GM18520 (cell line): ENCODE data around the gene SLC37A1.

Source experiments
- ATAC-seq: cut with Tn5 transposase; IDR thresholded peaks from one replicate; pipeline ENCODE4 v1.9.1; 2021; ENCODE audit not compliant: unreplicated experiment

The SLC37A1 gene

DNA sequence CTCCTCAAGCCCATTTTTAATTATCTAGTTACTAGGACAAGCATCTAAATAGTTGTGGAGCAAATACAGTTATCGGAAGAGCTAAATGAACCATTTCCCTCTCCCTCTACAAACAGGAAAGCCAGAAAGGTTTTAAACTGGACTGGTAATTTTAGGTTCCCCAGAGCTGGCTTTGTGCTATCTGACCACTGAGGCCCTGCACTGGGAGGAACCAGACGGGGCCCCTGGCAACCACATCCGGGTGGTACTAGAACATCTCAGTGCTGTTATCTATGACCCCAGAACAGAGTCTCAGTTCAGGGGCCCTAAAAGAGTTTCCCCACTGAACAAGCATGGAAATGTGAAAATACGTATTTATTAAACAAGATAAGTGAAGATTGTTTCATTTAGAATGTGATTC is 9.9 kb upstream of the SLC37A1 start:
- no peak for ATAC-seq

DNA sequence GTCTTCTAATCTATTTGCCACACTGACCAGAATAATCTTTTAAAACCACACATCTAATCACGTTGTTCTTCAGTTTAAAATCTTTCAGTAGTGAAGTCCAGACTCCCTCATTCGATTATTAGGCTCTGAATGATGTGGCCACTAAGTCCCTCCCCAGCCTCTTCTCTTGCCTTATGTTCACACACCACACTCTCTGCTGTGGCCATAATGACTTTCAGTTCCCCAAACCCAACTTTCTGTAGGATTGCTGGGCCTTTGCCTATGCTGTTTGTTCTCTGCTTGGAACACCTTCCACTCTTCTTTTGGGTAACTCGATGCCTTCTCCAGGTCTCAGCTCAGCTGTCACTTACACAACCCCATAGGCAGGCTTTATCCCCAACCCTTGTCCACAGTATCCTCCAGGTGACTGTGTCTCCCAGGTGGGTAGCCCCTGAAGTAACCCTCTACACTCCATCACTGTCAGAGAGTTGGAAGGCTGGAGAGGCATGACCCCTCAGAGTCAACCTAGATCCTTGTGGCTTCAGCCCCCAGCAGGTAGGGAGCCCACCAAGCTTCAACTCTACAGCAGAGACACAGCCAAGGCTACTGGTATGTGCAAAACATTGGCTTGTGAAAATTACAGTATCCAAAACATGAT is 8.4 kb upstream of the SLC37A1 start:
- ATAC-seq, result peak; percentile 66

DNA sequence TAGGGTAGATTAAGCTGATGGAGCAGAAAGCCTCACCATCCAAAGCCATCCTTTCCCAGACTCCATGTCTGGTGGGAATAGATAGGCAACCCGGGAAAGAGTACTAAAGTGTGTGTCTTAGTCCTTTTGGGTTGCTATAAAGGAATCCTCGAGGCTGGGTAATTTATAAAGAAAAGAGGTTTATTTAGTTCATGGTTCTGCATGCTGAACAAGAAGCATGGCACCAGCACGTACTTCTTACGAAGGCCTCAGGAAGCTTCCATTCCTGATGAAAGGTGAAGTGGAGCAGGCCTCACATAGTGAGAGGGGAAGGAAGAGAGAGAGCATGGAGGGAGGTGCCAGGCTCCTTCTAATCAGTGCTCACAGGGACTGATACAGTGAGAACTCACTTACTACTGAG is 6.2 kb upstream of the SLC37A1 start:
- ATAC-seq, result no peak

DNA sequence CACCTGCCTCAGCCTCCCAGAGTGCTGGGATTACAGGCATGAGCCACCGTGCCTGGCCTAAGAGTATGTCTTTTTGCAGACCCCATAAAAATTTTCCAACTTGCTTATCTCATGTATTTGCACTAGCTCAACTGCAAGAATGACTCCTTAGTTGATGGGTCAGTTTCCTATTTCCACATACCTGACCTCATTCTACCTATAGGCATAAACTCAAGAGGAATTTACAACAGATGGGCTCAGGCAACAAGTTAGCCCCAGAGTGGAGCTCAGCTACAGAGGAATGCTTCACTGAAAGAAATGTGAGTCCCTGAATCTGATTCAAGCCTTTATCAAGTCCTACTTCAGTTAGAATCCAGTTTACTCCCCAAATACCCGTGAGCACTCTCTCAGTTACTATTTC is 5.3 kb upstream of the SLC37A1 start:
- ATAC-seq, result no peak

DNA sequence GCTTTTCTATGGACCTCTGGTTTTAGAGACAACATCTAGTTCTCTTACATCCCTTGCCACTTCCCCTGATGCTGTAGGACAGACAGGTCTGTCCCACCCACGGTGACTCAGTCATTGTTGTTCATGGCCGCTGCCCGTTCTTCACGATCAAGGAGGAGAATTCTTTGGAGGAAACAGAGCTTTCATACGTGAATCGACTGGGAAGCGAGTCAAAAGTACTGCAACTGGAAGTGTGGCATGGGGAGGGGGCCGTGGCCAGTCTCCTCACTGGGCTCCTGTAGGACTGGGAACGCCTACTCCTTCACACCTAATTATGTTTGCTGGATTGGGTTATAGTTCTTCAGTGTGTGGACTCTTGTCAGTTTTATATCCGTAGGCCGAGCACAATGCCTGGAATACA is 4.4 kb upstream of the SLC37A1 start:
- ATAC-seq, result no peak

DNA sequence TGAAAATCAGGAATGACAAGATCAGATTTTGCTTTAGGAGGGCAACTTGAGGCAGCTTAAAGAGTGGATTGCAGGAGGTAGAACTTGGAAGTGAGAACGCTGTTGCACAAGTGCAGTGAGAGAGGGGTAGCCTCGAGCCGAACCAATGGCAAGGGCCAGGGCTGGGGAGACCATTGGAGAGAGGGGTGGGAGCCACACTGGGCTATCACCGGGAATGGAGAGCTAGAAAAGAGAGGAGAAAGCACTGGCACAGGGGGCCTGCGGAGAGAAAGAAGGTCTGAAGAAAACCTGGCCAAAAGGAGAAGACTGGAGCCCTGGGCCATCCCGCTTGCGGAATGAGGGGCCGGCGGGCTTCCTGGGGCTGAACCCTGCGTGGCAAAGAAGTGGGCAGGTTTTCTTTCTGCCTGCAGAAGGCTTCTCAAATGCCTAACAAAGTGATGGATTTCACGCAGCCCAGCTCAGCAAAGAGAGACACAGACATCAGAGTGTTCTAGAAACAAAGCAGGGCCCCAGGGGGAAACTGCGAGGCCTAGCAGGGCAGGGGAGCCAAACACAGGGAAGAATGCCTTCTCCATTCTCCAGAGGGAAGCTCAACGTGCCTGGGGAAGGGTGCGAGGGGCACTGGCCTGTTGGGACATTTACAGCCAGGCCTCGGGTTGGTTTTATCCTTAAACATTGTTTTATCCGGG is 1.2 kb upstream of the SLC37A1 start:
- no peak for ATAC-seq

DNA sequence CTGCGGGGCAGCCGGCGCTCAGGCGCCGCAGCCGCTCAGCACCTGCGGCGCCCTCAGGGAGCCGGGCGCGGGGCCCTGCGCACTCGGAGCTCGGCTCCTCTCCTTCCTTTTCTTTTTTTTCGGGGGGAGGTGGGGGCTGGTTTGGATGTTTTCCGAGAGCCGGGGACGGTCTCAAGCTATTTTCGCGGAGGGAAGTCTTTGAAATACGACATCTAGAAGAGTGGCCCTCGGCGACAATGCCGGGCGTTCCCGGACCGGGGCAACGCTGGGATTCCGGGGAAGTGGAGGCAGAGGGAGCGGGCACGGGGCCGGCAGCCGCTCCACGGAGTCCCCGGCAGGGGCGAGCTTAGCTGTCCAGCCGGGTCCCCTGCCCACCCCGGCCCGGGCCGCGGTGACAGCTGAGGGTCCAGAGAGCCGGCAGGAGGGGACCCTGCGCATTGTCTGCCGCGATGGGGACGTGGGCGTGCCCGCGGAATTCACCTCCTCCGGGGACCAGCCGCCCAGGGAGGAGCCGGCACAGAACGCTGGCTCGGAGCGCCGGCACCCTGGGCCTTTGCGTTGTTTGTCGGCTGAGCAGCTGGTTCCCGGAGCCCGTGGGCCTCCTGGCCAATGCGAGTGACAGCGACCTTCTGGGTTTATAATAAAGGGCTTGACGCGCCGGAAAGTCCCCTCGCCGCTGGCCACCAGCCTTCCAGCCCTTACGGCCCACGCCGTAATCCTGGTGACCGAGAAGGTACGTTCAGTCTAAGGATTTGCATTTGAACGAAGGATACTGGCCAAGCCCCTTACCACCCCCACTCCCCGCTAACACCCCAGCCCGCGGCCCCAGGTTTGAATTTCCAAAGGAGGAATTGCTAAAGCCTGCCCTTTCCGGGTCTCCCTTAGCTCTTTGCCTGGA is 582 bp downstream of the SLC37A1 start:
- peak; percentile 29 for ATAC-seq

DNA sequence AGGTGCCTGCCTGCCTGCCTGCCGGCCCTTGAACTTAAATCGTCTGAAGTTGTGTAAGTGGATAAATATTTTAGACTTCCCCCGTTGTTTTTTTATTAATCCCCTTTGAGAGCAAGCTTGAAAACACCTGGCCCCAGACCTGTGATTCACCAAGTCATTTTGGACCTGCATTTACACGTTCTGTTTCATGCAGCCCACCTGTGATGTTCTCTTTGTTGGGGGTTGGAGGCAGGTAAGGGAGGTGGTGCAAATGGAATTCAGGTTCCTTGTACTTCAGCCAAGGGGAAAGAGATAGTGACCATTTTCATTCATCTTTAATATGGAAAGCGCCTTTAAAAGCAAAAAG is 1.2 kb downstream of the SLC37A1 start:
- ATAC-seq, result no peak

DNA sequence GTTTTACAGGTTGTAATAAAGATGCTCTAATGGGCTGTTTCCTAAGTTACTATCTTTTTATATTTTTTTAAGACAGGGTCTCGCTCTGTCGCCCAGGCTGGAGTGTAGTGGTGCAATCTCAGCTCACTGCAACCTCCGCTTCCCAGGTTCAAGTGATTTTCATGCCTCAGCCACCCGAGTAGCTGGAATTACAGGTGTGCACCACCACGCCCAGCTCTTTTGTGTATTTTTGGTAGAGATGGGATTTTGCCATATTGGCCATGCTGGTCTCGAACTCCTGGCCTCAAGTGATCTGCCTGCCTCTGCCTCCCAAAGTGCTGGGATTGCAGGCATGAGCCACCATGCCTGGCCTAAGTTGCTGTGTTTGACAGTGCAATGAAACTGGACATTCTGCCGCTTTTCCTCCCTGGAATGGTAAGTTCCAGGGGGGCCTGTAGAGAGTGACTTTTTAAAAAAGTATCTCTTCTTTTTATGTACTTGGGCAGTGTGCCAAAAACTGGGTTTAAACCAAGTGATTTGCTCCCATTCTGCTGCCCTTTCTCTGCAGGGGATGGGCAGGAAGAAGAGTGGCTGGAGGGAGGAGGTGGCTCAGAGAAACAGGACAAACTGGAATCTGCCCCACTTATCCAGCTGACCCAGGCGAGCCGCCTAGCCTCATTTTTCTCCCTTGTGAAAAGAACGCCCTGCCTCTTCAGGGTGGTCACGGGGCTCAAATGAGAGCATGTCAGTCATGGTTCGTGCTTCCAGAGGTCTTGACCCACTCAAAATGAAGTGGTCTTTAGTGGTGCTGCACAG is 2.3 kb downstream of the SLC37A1 start:
- no peak for ATAC-seq

DNA sequence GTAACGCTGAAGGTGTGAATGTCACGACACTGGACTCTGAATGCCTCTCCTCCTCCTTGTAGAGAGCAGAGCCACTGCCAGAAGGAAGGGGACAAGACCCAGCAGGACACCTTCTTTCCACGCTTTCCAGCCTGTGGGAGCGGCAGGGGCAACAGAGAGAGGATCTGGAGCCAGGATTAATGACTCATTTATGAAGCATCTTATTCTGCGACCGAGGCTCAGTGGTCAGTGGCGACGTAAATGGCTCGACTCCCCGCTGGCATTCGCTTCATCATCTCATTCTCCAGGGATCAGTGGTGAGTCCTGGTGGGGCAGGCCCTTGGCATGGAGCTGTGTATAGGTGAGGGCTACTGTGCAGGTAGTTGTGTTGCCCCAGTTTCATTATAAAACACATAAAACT is 4.6 kb downstream of the SLC37A1 start:
- no peak for ATAC-seq

DNA sequence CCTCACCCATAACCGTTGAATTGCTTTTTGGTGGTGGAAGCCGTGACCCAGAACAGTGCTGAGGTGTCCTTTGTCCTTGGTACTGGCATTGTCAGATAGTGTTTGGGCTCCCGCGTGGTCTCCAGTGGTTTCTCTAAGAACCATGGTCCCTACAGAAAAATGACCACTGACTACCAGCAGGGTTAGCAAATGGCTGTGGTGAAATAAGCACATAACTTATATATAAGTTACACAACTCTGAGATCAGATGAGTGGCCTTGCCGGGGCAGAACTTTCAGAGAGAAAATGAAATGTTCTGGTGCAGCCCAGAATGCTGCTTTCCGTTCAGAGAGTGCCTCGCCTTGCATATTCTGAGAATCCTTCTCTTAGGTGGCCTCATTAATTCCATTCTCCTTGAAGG is 5.0 kb downstream of the SLC37A1 start:
- ATAC-seq, result no peak

DNA sequence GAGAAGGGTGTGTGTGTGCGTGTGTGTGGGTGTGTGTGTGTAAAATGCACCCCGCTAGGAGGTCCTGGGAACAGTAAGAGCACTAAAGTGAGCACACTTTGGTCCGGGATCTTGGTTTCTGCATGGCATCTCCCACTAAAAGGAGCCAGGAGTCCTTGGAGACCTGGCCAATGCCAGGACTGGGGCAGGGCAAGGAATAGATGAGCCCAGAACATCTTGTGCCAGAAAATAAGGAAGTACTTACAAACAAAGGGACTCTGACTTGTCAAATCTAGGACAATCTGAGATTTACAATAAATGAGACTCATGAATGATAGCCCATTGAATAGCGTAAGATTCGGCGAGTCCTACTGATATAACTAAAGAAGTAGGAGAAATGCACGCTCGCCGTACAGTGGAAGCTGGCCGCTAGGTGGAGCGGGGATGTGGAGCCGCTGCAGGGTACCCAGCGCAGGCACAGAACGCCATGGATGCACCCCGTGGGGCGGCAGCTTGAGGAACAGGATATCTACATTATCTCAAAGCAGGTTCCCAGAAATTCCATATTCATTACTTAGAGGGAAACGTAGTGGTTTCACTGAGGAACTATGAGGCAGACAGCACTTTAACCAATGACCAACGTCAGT is 7.1 kb downstream of the SLC37A1 start:
- no peak for ATAC-seq

DNA sequence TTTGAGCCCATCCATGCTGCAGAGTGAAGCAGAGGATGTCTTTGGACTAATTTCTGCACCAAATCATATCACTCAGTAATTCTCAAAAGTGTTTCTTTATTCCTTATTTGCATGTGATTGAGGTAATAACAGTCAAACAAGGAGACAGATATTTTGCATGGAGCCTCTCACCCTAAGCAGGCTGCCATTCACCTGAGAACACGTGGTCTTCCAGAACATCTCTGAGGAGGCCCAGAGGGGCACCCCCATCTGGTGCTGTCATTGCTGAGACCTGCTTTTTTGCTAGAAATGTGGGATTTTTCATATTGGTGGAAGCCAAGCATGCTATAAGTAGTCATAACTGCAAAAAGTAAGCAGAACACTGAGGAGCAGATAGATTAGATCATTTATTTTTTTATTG is 7.7 kb downstream of the SLC37A1 start:
- ATAC-seq, result no peak

DNA sequence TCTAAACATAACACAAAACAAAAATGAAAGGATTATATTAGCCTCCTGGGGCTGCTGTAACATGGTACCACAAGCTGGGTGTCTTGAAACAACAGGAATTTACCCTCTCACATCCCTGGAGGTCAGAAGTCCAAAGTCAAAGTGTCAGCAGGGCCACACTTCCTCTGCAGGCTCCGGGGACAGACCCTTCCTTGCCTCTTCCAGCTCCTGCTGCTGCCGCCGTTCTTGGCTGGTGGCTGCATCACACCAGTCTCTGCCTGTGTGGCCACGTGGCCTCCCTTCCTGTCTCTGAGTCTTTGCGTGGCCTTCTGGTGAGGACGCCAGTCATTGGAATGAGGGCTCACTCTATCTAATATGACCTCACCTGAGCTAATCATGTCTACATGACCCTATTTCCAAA is 8.2 kb downstream of the SLC37A1 start:
- ATAC-seq, result no peak

DNA sequence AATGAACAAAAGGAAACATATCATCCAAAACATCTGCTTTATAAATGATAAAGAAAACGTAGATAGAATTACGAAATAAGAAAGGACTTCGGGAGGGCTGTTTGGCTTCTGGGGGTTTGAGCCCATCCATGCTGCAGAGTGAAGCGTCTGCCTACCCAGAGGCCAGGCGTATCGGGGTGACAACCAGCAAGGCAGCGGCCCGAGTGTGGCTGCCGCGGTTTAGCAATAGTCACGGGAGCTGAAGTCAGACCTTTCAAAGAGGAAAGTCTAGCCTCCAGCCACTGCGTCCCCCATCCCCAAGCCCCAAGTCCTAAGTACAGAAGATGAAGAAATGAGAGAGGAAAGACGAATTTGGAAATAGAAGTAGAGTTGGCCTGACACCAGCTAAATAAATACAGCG is 8.6 kb downstream of the SLC37A1 start:
- no peak for ATAC-seq

DNA sequence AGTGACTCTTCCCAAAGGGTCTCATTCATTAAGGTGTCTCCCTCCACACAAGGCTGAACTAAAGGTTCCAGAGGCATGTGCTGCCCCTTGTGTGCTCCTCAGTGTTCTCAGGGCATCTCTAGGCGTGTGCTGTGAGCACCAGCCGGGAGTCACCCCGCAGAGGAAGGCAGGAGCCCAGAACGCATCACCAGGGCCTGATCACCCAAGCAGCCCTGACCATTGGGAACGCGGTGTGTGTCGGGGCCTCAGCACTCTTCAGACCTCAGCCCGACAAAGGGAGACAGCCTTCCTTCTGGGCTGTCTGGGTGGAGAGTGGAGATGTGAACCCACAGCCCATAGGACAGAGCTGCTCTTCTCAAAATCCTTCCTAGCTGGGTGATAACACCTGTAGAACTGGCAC is 9.1 kb downstream of the SLC37A1 start:
- ATAC-seq, result no peak

DNA sequence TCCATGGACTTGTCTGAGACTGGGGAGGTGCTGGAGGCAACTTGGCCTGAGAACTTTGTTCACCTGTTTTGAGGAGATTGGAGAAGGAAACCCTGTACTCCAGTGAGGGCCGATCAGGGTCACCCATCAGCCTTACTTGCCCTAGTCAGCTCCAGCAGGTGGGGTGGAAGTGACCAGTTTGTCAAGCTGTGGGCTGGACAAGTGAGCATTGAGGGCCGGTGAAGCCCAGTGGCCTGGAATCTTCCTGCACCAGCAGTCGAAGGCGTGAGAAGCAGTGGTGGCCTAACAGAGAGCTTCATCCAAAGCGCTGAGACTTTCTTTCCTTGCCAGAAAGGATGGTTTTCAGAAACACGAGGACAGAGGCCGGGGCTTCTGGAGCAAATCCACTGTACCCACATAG is 9.6 kb downstream of the SLC37A1 start:
- no peak for ATAC-seq

DNA sequence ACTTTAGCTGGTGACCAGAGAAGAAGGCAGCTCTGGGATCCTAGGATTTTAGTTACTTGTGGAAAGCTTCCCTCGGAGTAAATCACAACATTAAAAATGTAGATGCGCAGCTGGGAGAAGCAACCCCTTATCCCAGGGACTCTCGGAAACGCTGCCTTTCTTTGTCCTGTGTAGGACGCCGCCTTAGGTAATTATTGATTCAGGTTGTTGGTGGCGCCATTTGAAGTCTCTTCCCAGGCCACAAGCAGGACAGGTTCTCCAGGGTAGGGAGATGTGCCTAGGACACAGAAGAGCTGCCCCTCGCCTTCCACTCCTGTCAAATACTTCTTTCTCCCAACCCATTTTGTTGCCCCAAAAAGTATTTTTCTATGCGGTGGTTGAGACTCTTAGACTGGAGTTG is 10.3 kb downstream of the SLC37A1 start:
- ATAC-seq, result no peak

DNA sequence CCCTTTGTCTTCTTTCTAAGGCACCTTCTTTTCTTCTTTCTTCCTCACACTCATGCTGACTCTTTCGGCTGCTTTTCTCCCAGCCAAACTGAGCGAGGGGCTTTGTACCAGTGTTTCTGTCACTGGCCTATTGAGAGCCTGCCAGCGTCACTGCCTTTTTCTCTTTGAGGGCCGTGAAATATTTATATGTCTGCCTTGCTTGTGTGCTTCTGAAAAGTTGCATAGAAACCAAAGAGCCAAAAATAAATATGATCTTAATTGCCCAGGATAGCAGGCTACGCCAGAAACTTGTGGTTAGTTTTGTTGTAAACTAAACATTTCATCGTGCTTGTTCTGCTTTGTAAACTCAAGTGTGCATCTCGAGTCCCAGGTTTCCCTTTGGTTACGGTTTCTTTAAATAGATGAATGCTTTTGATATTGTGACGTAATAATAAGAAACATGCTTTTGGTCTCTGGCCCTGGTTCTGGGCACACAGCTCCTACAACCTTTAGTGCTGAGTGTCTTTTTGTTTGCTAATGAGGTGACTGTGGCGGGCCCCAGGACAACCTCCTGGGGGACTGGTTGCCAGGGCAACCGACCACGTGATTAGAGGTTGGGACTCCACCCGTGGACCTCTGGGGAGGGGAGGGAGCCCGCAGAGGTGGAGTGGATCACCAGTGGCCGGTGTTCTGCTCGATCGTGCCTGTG is 10.8 kb downstream of the SLC37A1 start:
- ATAC-seq, result peak; percentile 76

DNA sequence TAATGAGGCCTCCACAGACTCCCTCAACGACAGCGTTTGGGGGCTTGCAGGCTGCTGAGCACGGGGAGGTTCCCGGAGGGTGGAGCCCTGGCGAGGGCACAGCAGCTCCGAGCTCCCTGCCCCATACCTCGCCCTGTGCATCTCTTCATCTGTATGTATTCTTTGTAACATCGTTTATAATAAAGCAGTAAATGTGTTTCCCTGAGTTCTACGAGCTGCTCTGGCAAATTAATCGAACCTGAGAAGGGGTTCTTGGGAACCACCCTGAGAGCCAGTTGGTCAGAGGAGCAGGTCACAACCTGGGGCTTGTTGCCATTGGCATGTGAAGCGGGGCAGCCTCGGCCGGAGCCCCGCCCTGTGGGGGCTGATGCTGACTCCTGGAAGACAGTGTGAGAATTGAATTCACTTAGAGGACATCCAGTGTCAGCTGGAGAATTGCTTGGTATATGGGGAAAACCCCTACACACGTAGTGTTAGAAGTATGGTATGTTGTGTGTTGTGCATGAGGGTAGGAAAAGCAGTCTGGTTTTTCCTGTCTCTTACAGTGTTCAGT is 11.5 kb downstream of the SLC37A1 start:
- ATAC-seq, result peak; percentile 25
